Peyer's patch (tissue), 4 donors: Measurements from ENCODE around the gene TCEAL7. TPM values are rescaled to one million over a fixed set of nuclear protein-coding genes. Genes with fewer than 3 reads are reported as not detected.

Experiments used
- DNase-seq, 3 donors: peaks; one replicate each; pipeline ENCODE4 v3.0.0-alpha.2; 2017 to 2019
- H3K27ac ChIP-seq, 4 donors: fragments of 200-600 bp; sonication (generic); one replicate each; pipeline ENCODE4 v1.5.1; 2016 to 2019
- H3K27me3 ChIP-seq, 2 donors: fragments of 200-600 bp; sonication (generic); one replicate each; pipeline ENCODE4 v1.5.1; 2019
- H3K36me3 ChIP-seq, 3 donors: fragments of 200-600 bp; sonication (generic); one replicate each; pipeline ENCODE4 v1.5.1; 2016 to 2019
- H3K4me1 ChIP-seq, 4 donors: fragments of 200-600 bp; sonication (generic); one replicate each; pipeline ENCODE4 v1.5.1; 2016 to 2019
- H3K4me3 ChIP-seq, 4 donors: fragments of 200-600 bp; sonication (generic); 1 replicate in 3 of 4; 2 replicates in 1 of 4; pipeline ENCODE4 v1.5.1; 2016 to 2019; ENCODE audit warnings: mild to moderate bottlenecking in 1 of 4
- H3K9me3 ChIP-seq, 4 donors: fragments of 200-600 bp; sonication (generic); one replicate each; pipeline ENCODE4 v1.5.1; 2016 to 2019; ENCODE audit warnings: mild to moderate bottlenecking in 1 of 4
- CTCF ChIP-seq, 6 experiments: fragments of 450-650 bp in 4 of 6; fragments of 200-600 bp in 2 of 6; sonication (generic) in 1 of 6; IDR thresholded peaks; one replicate each; pipeline ENCODE4 v1.5.1; 2017 to 2019; ENCODE audit warnings: antibody characterized with exemption in 6 of 6, mild to moderate bottlenecking in 3 of 6, moderate library complexity in 1 of 6
- POLR2A ChIP-seq, 2 donors: fragments of 450-650 bp; IDR thresholded peaks; one replicate each; pipeline ENCODE4 v1.5.1; 2017; ENCODE audit warnings: antibody characterized with exemption in 2 of 2, mild to moderate bottlenecking in 2 of 2, moderate library complexity in 2 of 2
- total RNA-seq, 4 donors: library from RNA; depleted of rRNA; stranded (reverse); fragments of >200 nt; gene quantifications; one replicate each; pipeline ENCODE4 v1.1.0, GENCODE V29; 2016

Gene TCEAL7
- total RNA-seq, 4 donors from 2014 or later, result 1.1 to 5.8 (median 2.1) TPM

- H3K4me3 ChIP-seq, result no peak overlapping the region
- no peak for DNase-seq
- no peaks in the 10 kb centered on the region for H3K27me3 ChIP-seq
- no peak for TF ChIP-seq CTCF (IDR thresholded peaks at IDR 0.05)
- no peak for TF ChIP-seq POLR2A (IDR thresholded peaks at IDR 0.05)
- no peaks in the 10 kb centered on the region for H3K36me3 ChIP-seq
- no peak overlapping the region for H3K27ac ChIP-seq
- no peaks in the 10 kb centered on the region for H3K4me1 ChIP-seq
- H3K9me3 ChIP-seq, result no peaks in the 10 kb centered on the region
Measured at GRCh38 chrX:103311399-103311780, 18.6 kb upstream of the TCEAL7 start.

DNA sequence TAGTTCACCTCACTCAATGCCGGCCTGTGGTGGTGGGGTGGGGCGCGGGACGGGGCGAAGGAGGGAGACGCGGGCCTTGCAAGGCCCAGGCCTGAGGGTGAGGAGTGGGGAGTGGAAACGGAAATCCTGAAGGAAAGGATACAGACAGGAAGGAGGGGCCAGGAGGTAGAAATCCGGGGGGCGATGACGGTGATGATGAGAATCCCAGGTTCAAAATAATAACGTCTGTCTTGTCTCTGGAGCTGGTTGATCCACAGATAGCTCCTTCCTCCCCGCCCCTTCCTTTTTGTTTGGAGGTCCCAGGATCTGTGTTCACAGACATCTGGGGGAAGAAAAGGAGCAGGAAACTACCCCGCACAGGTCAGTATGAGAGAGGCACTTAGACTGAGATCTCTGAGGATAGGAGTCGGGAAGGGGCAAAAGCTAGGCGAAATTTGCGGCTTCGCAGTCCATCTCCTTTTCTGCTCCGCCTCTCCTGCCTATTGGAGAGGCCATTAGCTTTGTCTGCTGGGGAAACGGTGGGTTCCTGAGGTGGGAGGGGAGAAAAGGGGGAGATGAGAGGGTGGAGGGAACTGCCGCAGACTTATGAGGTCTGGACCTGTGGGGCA lies 746 bp downstream of the TCEAL7 start:
- no peaks in the 10 kb centered on the region for H3K36me3 ChIP-seq
- peak overlapping the region in 1 of 4 donors; percentile 35 for H3K4me3 ChIP-seq
- no peak for DNase-seq
- no peaks in the 10 kb centered on the region for H3K9me3 ChIP-seq
- TF ChIP-seq POLR2A (IDR thresholded peaks at IDR 0.05) (no peak), CTCF (IDR thresholded peaks at IDR 0.05) (no peak)
- H3K4me1 ChIP-seq, result no peaks in the 10 kb centered on the region
- peak overlapping the region in 1 of 4 donors; percentile 12 for H3K27ac ChIP-seq
- no peaks in the 10 kb centered on the region for H3K27me3 ChIP-seq

DNA sequence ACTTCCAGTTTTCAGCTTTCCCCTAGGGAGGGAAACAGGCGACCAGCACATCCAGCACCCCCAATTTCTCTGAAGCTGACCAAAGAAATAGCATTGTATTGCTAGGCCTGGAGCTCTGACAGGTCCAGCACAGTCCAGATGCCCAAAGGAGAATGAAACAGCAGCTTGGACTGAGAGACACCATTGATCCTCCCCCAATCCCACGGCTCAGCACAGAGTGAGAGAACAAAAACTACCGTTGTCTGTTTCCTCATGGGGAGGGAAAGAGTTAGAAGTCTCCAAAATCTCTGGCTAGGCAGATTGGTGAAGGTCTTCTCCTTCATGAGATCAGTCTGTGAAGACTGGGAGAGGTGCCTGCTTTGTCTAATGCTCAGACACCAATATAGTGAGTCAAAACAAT lies 8.6 kb downstream of the TCEAL7 start:
- no peak for DNase-seq
- TF ChIP-seq POLR2A (IDR thresholded peaks at IDR 0.05) (no peak), CTCF (IDR thresholded peaks at IDR 0.05) (no peak)
- Histone ChIP-seq H3K4me1 (no peaks in the 10 kb centered on the region), H3K9me3 (no peaks in the 10 kb centered on the region), H3K4me3 (no peak overlapping the region), H3K36me3 (no peaks in the 10 kb centered on the region), H3K27ac (no peak overlapping the region), H3K27me3 (no peaks in the 10 kb centered on the region)

DNA sequence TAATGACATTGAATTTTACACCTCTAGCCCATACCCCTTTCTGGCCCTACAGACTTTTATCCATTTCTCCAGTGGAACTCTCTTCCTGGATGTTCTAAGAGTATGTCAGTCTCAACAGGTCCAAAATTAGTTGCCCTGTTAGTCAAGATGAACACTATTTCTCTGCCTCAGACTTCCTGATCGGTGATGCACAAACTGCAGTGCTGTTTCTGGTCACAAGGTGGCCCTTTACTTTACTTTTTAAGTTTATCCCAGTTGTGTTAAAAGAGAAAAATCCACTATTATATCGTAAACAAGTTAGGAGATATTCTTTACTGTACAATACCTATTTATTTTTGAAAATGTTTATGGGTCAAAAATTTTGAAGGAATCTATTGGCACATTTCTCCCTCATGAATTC lies 13.1 kb downstream of the TCEAL7 start:
- no peaks in the 10 kb centered on the region for H3K9me3 ChIP-seq
- H3K36me3 ChIP-seq, result no peaks in the 10 kb centered on the region
- TF ChIP-seq POLR2A (IDR thresholded peaks at IDR 0.05) (no peak), CTCF (IDR thresholded peaks at IDR 0.05) (peak; percentile 10 to 64 (median 46))
- no peaks in the 10 kb centered on the region for H3K27me3 ChIP-seq
- H3K27ac ChIP-seq, result no peak overlapping the region
- no peak overlapping the region for H3K4me3 ChIP-seq
- DNase-seq, result peak in 1 of 3 donors; percentile 68
- no peaks in the 10 kb centered on the region for H3K4me1 ChIP-seq

DNA sequence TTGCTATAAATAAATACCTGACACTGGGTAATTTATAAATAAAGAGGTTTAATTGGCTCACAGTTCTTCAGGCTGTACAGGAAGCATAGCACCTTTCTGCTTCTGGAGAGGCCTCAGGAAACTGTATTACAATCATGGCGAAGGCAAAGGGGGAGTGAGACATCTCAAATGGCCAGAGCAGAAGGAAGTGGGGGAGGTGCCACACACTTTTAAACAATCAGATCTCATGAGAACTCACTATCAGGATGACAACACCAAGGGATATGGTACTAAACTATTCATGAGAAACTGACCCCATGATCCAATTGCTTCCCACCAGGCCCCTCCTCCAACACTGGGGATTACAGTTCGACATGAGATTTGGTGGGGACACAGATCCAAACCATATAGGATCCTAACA lies 14.6 kb downstream of the TCEAL7 start:
- Histone ChIP-seq H3K36me3 (no peaks in the 10 kb centered on the region), H3K4me3 (no peak overlapping the region), H3K4me1 (no peaks in the 10 kb centered on the region), H3K27me3 (no peaks in the 10 kb centered on the region), H3K27ac (no peak overlapping the region), H3K9me3 (no peaks in the 10 kb centered on the region)
- DNase-seq, result no peak
- TF ChIP-seq CTCF (IDR thresholded peaks at IDR 0.05) (no peak), POLR2A (IDR thresholded peaks at IDR 0.05) (no peak)
